ENCODE data around the gene SANBR.

SANBR gene

DNA sequence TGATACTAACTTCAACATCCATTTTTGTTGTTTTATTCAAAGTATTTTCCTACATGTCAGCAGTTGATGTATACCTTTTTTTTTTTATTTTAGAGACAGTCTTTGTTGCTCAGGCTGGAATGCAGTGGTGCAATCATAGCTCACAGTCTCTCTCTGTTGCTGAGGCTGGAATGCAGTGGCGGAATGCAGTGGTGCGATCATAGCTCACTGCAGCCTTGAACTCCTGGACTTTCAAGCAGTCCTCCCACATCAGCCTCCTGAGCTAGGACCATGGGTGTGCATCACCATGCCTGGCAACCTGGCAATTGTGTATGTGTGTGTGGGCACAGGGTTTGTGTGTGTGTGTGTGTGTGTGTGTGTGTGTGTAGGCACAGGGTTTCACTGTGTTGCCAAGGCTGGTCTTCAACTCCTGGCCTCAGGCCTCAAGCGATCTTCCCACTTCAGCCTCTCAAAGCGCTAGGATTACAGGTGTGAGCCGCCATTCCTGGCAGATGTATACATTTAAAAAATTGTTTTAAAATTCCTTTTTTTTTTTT is 24.8 kb downstream of the SANBR start:
- no peak for DNase-seq

DNA sequence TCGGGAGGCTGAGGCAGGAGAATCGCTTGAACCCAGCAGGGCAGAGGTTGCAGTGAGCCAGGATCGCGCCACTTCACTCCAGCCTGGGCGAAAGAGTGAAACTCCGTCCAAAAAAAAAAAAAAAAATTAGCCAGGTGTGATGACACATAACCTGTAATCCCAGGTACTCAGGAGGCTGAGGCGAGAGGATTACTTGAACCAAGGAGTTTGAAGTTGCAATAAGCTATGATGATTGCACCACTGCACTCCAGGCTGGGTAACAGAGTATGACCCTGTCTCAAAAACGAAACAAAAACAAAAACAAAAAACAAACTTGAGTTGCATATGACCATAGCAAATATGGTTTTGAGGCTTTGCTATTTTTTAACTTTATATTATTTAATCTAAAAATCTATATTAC is 25.8 kb downstream of the SANBR start:
- no peak for DNase-seq

DNA sequence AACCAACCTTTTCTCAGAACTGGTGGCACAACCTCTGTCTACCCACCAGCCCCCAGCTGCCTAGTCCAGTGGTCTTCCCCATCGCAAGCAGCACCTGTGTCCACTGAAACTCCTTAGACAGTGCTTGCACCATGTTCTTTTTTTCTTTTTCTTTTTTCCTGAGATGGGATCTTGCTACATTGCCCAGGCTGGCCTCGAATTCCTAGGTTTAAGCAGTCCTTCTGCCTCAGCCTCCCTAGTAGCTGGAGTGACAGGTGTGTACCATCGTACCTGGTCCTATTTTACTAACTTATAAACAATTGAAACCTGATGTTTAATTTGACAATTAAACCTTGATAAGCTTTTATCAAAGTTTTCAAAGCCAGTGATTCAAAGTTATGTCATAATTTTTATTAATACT is 30.8 kb downstream of the SANBR start:
- no peak for DNase-seq

DNA sequence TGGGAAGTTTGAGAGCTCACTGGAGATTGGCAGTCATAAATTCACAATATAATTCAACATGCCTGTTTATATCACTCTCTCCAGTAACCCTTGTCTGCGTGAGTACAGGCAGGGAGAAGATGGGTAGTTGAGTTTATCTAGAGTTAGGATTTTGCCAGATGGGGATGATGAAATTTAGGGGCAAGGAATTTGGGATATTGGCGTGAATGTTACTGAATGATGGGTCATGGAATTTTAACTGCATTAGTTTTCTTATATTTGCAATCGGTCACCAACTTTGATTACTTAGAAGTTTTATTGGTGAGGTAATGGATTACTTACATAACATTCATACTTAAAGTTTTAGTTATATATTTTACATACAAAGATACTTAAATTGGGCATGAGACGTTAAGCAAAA is 35.1 kb downstream of the SANBR start:
- DNase-seq, result no peak

DNA sequence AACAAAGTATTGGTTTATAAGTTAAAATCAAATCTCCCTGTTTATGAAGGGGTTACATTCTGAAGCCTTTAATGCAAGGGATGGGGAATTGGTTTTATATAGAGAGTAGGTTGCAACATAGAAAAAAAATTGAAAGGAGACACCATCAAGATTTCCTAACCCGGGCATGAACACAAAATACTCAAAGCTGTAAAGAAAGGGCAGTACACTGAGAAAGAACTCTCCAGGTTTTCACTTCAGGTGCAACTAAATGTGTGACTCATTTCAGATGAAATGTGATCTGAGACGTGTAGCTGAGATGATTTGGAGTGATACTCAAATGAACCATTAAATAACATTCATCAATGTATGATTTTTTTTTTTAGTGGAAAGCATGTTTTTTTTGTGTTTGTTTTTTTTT is 43.6 kb downstream of the SANBR start:
- DNase-seq, result no peak

DNA sequence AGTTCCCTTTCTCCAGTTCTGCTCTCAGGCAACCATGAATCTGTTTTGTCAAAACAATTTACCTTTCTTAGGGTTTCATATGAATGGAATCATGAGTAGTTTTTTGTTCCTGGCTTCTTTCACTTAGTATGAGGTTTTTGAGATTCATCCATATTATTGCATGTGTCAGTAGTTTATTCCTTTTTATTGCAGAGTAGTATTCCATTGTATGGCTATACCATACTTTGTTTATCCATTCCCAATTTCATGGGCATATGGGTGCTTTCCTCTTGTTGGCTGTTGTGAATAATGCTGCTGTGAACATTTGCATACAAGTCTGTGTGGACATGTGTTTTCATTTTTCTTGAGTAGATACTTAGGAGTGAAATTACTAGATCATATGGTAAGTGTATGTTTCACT is 46.0 kb downstream of the SANBR start:
- no peak for DNase-seq

DNA sequence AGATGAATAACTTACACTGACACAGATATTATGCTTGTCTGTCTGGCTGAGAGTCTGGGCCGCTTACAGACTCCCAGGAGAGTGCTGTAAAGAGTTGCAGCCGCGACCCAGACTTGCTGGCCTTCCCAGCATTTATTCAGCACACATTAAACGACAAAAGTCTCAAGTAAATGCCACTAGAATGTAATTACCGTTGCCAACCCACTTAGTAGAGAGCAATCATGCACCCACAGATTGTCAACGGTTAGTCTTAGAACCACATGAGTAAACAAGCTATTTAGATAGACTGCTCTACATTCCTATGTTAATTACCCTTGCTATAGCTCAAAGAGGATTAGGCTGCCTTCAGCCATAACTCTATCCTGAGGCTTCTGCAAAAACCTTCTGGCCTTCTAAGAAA is 48.5 kb downstream of the SANBR start:
- no peak for DNase-seq

All from NCI-H146 (cell line).